Measurements from ENCODE around the gene SUPV3L1.

- TF ChIP-seq, protein P1, sequence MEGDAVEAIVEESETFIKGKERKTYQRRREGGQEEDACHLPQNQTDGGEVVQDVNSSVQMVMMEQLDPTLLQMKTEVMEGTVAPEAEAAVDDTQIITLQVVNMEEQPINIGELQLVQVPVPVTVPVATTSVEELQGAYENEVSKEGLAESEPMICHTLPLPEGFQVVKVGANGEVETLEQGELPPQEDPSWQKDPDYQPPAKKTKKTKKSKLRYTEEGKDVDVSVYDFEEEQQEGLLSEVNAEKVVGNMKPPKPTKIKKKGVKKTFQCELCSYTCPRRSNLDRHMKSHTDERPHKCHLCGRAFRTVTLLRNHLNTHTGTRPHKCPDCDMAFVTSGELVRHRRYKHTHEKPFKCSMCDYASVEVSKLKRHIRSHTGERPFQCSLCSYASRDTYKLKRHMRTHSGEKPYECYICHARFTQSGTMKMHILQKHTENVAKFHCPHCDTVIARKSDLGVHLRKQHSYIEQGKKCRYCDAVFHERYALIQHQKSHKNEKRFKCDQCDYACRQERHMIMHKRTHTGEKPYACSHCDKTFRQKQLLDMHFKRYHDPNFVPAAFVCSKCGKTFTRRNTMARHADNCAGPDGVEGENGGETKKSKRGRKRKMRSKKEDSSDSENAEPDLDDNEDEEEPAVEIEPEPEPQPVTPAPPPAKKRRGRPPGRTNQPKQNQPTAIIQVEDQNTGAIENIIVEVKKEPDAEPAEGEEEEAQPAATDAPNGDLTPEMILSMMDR (IDR thresholded peaks at IDR 0.05): no peak
- no peak for TF ChIP-seq POLR2A (IDR thresholded peaks at IDR 0.05)
Observed at GRCh38 chr10:69216577-69217118, 36.6 kb downstream of the SUPV3L1 start.
